Activated CD4-positive, alpha-beta T cell treated with anti-CD3 and anti-CD28 coated beads, Interleukin-2, amount 50 U/mL, for 1 hour (primary cell): ENCODE data around the gene TFB2M.
"Not testable (repeated sequence)": the region's sequence is repeated elsewhere in the genome, so short reads cannot be mapped to it uniquely, and the experiment has no call there.

Experiments
- DNase-seq: peaks from one replicate; pipeline ENCODE4 v3.0.0-alpha.2; 2020

Gene TFB2M

GRCh38 chr1:246582301-246583055 is 16.4 kb upstream of the TFB2M start:
- no peak for DNase-seq

DNA sequence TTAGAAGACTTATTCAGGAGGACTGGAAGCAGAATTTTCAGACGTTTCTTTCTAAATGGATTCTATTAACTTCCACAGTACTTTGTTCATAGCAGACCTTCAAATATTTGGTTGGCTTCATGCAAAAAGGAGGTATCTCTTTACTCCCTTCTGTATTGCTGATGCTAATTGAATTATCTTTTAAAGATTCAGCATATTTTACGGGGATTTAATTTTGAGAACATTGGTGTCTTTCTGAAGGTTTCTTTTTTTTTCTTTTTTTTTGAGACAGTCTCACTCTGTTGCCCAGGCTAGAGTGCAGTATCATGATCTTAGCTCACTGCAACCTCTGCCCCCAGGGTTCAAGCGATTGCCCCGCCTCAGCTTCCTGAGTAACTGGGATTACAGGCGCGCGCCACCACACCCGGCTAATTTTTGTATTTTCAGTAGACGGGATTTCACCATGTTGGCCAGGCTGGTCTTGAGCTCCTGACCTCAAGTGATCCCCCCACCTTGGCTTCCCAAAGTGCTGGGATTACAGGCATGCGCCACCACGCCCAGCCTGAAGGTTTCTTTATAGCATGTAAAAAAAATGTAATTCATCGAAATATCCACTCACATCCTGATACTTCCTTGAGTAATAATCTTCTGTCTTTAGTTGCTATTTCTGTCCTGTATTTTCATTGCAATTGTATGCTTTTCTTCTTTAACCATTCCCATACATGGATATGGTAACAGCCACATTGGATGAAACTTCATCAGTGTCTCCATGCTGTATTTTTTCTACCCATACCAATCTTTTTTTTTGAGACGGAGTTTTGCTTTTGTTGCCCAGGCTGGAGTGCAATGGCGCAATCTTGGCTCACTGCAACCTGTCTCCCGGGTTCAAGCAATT is 14.7 kb upstream of the TFB2M start:
- no peak for DNase-seq

GRCh38 chr1:246579818-246580217 is 13.8 kb upstream of the TFB2M start:
- no peak for DNase-seq

DNA sequence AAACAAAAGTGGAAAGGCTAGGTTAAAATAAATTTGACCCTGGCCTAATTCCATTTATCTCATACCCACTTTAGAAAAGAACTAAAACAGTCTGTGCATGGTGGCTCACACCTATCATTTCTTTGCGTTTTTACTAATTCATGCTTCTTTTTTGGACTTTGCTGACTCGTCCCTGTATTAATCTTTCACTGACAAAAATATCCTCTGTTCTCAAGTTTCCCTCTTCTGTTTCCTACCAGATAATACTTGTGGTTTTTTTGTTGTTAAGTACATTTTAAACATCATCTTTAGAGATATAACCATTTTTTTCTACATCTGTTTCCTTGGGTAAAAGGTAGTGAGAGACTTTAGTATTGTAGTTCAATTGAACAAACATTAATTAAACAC is 11.7 kb upstream of the TFB2M start:
- DNase-seq = no peak

DNA sequence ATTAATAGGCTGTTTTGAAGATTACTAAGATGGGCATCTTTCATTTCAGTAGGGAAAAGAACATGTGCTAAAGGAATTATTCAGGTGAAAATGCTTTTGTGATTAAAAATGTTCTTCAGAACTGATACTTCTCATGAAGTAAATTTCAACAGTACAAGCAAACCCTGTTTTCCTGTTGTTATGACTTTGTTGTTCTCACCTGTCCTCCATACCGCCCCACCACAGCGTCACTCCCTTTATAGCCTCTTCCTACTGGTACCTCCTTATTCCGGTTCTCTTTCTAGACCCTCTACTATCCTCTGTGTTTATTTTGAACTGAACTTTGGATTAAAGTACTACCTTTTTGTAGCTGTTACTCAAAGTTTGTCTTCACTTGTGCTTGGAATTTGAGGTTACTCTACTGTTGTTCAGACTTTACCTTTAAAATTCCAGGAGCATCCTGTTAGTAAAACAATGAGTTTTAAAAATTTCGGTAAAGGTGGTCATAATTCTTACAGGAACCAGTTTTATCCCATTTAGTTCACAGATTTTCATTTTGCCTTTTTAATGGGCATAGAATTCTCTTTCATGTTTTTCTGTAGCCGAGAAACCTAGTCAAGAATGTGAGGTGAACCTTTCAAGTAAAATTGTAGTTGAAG is 11.1 kb upstream of the TFB2M start:
- DNase-seq = no peak

GRCh38 chr1:246576709-246577032 is 10.6 kb upstream of the TFB2M start:
- no peak for DNase-seq

- DNase-seq = no peak
Measured at GRCh38 chr1:246573491-246573890, 7.4 kb upstream of the TFB2M start.

DNA sequence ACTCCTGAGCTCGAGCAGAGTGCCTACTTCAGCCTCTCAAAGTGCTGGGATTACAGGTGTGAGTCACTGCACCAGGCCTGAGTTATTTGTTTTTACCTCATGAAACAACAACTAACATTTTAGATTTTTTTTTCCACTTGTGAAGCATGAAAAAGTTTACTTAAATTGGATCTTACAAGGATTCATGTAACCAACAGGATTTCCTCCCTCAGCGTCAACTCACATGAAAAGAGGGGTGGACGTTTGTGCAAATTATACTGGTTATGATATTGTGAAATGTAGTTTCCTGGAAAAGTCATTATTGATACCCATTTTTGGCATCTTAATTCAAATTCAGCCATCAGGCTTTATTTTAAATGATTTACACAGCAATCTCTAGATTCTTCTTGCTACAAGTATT is 6.7 kb upstream of the TFB2M start:
- no peak for DNase-seq

- no peak for DNase-seq
Measured at GRCh38 chr1:246571953-246572352, 5.9 kb upstream of the TFB2M start.

DNA sequence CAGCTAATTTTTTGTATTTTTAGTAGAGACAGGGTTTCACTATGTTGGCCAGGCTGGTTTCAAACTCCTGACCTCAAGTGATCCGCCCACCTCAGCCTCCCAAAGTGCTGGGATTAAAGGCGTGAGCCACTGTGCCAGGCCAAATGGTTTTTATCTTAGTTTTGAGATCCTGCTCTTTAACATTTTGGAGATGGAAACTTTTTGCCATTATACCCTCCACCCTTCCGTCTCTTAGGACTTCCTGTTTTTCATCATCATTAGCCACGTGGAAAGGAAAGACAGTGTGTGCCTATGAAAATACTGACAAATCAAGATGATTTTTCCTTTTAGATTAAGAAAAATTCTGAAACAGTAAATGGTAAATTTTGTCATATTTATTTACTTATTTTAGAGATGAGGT is 5.2 kb upstream of the TFB2M start:
- DNase-seq = not testable (repeated sequence)

- DNase-seq = peak; percentile 21
Measured at GRCh38 chr1:246569248-246570238, 3.5 kb upstream of the TFB2M start.

DNA sequence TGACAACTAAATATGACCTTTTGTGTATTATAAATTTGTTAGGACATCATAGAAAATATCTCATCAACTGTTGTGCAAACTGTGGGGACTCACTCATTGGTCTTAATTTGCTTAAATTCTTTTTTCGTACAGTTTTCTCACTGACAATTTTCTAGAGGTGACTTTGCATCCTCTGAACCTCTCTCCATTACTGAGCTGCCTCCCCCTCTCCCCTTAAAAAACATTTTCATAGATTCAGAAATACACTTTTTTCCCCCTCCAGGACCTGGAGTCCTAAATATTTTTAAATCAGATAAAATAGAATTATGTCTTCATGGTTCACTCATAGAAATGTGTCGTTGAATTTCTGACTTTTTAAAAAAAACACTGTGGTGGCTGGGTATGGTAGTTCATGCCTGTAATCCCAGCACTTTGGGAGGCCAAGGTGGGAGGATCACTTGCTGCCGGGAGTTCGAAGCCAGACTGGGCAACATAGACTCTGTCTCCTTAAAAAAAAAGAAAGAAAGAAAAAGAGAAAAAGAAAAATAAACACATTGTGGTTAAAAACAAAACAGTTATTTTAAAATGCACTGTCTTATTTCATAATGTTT is 1.7 kb upstream of the TFB2M start:
- DNase-seq = no peak

DNA sequence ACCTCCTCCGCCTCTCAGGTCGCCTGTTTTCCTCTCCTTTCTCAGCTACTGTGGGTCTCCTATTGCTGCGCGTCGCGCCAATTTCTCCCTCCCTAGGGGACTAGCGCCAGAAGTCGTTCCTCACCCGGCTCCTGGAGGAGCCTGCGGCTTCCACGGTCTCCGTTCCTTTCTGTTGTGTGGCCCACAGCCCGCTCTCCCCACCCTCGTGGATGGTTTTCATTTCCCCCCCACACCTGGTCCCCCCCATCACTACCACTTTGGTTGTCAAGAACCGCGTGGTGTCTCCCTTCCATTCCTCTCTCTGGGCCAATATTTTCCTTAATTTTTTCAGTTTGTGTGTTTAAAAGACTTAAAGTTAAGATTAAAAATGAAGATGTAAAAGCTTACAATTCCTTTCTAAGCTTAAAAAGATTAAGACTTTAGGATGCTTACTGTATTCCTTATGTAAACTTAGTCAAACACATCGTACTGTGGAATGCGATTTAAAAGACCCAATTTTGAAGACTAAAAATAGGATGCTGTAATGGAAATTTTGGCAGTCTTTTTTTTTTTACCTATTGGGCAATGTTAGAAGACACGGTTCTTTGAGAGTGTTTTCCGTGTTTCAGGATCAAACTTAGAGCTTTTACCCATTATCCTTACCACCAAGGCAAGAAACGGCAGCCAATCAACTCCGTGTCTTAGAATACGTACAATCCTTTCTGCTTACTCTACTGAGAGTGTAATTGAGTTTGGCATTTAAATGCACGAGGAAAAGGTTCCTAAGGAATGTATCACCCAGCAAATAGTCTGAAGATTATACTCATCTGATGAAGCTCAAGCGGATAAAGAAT is 968 bp upstream of the TFB2M start:
- DNase-seq = no peak

- no peak for DNase-seq
Measured at GRCh38 chr1:246565751-246566127, 322 bp downstream of the TFB2M start.

- DNase-seq = no peak
Measured at GRCh38 chr1:246564839-246565750, 966 bp downstream of the TFB2M start.

GRCh38 chr1:246560833-246561232 is 5.2 kb downstream of the TFB2M start:
- not testable (repeated sequence) for DNase-seq

DNA sequence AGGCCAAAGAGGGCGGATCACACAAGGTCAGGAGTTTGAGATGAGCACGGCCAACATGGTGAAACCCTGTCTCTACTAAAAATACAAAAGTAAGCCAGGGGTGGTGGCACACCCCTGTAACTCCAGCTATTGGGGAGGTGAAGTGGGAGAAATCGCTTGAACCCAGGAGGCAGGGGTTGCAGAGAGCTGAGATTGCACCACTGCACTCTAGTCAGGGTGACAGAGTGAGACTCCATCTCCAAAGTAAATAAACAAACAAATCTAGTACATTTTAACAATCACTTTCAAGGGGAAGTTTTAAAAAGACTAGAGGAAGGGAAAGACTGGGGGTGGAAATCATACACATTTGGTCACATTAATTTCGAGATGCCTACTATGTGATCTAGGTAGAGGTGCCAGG is 6.8 kb downstream of the TFB2M start:
- no peak for DNase-seq

DNA sequence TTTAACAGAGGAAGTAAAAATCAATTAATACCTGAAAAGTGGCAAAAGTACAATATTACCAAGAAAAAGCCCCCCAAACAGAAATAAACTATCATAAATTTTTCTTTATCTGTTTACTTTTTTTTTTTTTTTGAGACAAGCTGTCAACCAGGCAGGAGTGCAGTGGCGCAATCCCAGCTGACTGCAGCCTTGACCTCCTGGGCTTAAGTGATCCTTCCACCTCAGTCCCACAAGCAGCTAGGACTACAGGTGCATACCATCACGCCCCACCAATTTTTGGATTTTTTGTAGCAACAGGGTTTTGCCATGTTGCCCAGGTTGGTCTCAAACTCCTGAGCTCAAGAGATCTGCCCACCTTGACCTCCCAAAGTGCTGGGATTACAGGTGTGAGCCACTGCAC is 8.0 kb downstream of the TFB2M start:
- DNase-seq = no peak

DNA sequence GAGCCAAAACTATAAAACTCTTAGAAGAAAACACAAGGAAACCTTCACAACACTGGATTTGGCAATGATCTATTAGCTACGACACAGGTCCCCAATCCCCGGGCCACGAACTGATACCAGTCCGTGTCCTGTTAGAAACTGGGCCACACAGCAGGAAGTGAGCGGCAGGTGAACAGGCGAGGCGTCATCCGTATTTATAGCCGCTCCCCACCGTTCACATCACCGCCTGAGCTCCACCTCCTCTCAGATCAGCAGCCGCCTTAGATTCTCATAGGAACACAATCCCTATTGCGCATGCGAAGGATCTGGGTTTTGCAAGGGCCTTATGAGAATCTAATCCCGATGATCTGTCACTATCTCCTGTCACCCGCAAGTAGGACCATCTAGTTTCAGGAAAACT is 11.9 kb downstream of the TFB2M start:
- no peak for DNase-seq

DNA sequence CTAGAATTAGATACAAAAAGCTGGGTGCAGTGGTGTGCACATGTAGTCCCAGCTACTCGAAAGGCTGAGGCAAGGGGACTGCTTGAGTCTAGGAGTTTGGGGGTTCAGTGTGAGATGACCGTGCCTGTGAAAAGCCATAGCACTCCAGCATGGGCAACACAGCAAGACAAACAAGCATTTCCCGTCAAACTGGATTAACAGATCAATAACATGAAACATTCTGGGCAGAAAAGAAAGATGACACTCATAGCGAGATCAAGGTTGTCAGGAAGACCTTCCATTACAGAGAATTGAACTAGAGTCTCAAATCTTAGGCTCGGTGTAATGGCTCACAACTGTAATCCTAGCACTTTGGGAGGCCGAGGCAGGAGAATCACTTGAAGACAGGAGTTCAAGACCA is 14.0 kb downstream of the TFB2M start:
- DNase-seq = no peak
